ENCODE data around the gene HOXA5.

HOXA5 gene

DNA sequence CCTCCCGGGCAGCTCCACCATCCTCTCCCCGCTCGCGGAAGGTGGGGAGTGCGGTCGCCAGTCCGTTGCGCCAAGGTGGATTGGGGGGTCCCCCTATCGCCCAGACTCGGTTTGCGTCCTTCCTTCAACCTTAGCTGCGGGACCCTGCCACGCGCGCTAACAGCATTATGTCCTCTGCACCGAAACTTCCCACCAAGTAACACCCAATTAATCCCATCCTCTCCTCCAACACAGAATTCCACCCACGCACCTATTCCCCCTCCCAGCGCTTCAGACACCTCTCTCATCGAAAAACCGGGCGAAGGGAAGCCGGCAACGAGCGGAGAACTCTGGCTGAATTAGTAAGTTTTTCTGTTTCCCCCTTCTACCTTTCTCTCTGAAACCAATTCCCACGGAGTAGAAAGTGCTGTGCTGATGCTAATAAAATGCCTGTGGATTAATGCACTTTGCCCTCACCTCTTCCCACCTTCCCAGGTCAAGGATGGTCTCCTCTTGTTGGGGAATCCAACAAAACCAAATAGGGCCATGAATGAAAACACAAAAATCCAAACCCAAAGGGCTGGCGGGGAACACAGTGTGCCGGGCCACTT, 8.0 kb upstream of the HOXA5 start:
- Histone ChIP-seq H4K20me1 (ENCODE audit: insufficient read depth, low read length) (no peaks in the 10 kb centered on the region), H3K9ac (ENCODE audit: low read length) (no peak overlapping the region), H3K79me2 (ENCODE audit: low read length) (no peaks in the 10 kb centered on the region), H3K36me3 (replicated peaks; ENCODE audit: insufficient read depth, low read length) (no peaks in the 10 kb centered on the region), H3K9me2 (replicated peaks; ENCODE audit: insufficient read depth, low read length) (no peaks in the 10 kb centered on the region), H3K4me1 (ENCODE audit: low read length) (peaks cover 7% of the 10 kb centered on the region; the same call in 1 of the 2 replicates), H3K4me3 (ENCODE audit: low read length) (peak overlapping the region; percentile 61), H3F3A (ENCODE audit: insufficient read depth, low read length) (no peaks in the 10 kb centered on the region), H3K27me3 (replicated peaks; ENCODE audit: insufficient read depth, low read length) (peaks cover 86% of the 10 kb centered on the region), H3K27ac (ENCODE audit: low read length) (no peak overlapping the region), H3K9me3 (replicated peaks; ENCODE audit: insufficient read depth, low read length) (no peaks in the 10 kb centered on the region), H3K4me2 (ENCODE audit: low read depth, low read length) (peak overlapping the region; percentile 96), H2AFZ (ENCODE audit: low read length) (peak overlapping the region; percentile 64)
- TF ChIP-seq EZH2phosphoT487 (IDR thresholded peaks at IDR 0.05; ENCODE audit: low read length): no peak
- TF ChIP-seq EZH2 (optimal IDR thresholded peaks at IDR 0.05; ENCODE audit: low read depth, low read length): no peak
- no peak for TF ChIP-seq CTCF (IDR thresholded peaks at IDR 0.05; ENCODE audit: low read length)
- DNase-seq: no peak

DNA sequence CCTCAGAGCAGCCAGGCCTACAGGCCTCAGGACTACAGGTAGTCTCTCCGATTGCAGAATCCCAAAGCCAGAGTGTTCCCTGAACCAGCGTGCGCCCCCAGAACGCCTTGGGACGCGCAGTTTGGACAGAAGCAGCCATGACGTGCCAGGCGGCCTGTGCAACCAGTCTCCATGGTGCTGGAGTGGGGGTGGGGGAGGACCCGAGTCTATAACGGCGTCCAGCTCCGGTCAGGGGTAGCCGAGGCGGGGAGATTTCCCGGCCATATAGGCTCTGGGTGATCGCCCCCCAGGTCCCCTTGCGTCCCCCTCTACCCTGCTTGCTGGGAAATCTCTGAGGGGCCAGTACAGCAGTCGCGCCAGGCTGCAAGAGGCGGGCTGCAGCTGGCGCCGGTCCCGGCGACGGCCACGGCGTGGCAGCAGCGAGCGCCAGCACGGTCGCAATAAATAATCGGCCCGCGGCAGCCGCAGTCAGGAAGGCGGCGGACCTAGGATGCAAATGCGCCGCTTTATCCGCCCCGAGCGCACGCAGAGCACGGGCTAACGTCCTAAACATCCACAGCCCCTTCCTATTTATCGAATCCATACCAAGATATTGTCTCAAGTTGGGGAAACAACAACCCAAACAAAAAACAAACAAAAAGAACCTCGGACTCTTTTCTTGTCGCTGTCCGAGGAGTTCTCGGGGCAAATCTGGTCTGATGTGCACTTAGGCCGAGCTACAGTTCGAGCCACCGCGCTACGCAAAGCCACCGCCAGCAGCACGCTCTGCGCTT, 7.3 kb upstream of the HOXA5 start:
- peak; percentile 68 for DNase-seq
- Histone ChIP-seq H3K79me2 (ENCODE audit: low read length) (no peaks in the 10 kb centered on the region), H3K36me3 (replicated peaks; ENCODE audit: insufficient read depth, low read length) (no peaks in the 10 kb centered on the region), H3K27me3 (replicated peaks; ENCODE audit: insufficient read depth, low read length) (peaks cover 82% of the 10 kb centered on the region), H3K9ac (ENCODE audit: low read length) (no peak overlapping the region; the same call in 1 of the 2 replicates), H2AFZ (ENCODE audit: low read length) (peak overlapping the region; percentile 64), H3K4me1 (ENCODE audit: low read length) (peaks cover 7% of the 10 kb centered on the region; the same call in 1 of the 2 replicates), H3K9me3 (replicated peaks; ENCODE audit: insufficient read depth, low read length) (no peaks in the 10 kb centered on the region), H3K27ac (ENCODE audit: low read length) (no peak overlapping the region), H3K4me3 (ENCODE audit: low read length) (peak overlapping the region; percentile 61), H4K20me1 (ENCODE audit: insufficient read depth, low read length) (no peaks in the 10 kb centered on the region), H3K4me2 (ENCODE audit: low read depth, low read length) (peak overlapping the region; percentile 96), H3K9me2 (replicated peaks; ENCODE audit: insufficient read depth, low read length) (no peaks in the 10 kb centered on the region), H3F3A (ENCODE audit: insufficient read depth, low read length) (no peaks in the 10 kb centered on the region)
- TF ChIP-seq EZH2 (optimal IDR thresholded peaks at IDR 0.05; ENCODE audit: low read depth, low read length): no peak
- TF ChIP-seq CTCF (IDR thresholded peaks at IDR 0.05; ENCODE audit: low read length): peak; percentile 85
- TF ChIP-seq EZH2phosphoT487 (IDR thresholded peaks at IDR 0.05; ENCODE audit: low read length): no peak

GRCh38 chr7:27149842-27150567, 6.5 kb upstream of the HOXA5 start:
- Histone ChIP-seq H3K4me1 (ENCODE audit: low read length) (peaks cover 7% of the 10 kb centered on the region; the same call in 1 of the 2 replicates), H3K9me3 (replicated peaks; ENCODE audit: insufficient read depth, low read length) (no peaks in the 10 kb centered on the region), H3K4me2 (ENCODE audit: low read depth, low read length) (peak overlapping the region; percentile 96), H4K20me1 (ENCODE audit: insufficient read depth, low read length) (no peaks in the 10 kb centered on the region), H3K79me2 (ENCODE audit: low read length) (no peaks in the 10 kb centered on the region), H3K9ac (ENCODE audit: low read length) (no peak overlapping the region; the same call in 1 of the 2 replicates), H3K36me3 (replicated peaks; ENCODE audit: insufficient read depth, low read length) (no peaks in the 10 kb centered on the region), H2AFZ (ENCODE audit: low read length) (peak overlapping the region; percentile 64), H3F3A (ENCODE audit: insufficient read depth, low read length) (no peaks in the 10 kb centered on the region), H3K27ac (ENCODE audit: low read length) (no peak overlapping the region), H3K4me3 (ENCODE audit: low read length) (peak overlapping the region; percentile 61), H3K9me2 (replicated peaks; ENCODE audit: insufficient read depth, low read length) (no peaks in the 10 kb centered on the region), H3K27me3 (replicated peaks; ENCODE audit: insufficient read depth, low read length) (peaks cover 75% of the 10 kb centered on the region)
- DNase-seq: no peak
- no peak for TF ChIP-seq CTCF (IDR thresholded peaks at IDR 0.05; ENCODE audit: low read length)
- TF ChIP-seq EZH2 (optimal IDR thresholded peaks at IDR 0.05; ENCODE audit: low read depth, low read length): no peak
- no peak for TF ChIP-seq EZH2phosphoT487 (IDR thresholded peaks at IDR 0.05; ENCODE audit: low read length)

Measured in MM.1S (cell line).